HEK293 (cell line): ENCODE results near the gene FHIT.

ENCODE experiments used
- CTCF ChIP-seq: fragments of 450-650 bp; formaldehyde crosslinking; IDR thresholded peaks from 2 replicates; pipeline ENCODE4 v1.5.1; 2016; ENCODE audit warnings: missing biosample characterization, missing genetic modification characterization
- SETDB1 ChIP-seq: IDR thresholded peaks from one replicate; pipeline ENCODE4 v1.6.1; 2017; ENCODE audit warnings: mild to moderate bottlenecking, low read length, moderate library complexity, mixed read lengths; ENCODE audit not compliant: insufficient read length
- ZNF600 ChIP-seq: fragments of 450-650 bp; formaldehyde crosslinking; IDR thresholded peaks from 2 replicates; pipeline ENCODE4 v1.5.1; 2016; ENCODE audit warnings: missing biosample characterization, missing genetic modification characterization
- TF ChIP-seq, protein P1 (sequence below): fragments of 450-650 bp; formaldehyde crosslinking; IDR thresholded peaks from 2 replicates; pipeline ENCODE4 v1.5.1; 2016; ENCODE audit warnings: missing biosample characterization, missing genetic modification characterization

- TF ChIP-seq CTCF (tag by site-specific recombination) (no peak), SETDB1 (no peak), ZNF600 (tag by site-specific recombination) (no peak)
- TF ChIP-seq, protein P1, sequence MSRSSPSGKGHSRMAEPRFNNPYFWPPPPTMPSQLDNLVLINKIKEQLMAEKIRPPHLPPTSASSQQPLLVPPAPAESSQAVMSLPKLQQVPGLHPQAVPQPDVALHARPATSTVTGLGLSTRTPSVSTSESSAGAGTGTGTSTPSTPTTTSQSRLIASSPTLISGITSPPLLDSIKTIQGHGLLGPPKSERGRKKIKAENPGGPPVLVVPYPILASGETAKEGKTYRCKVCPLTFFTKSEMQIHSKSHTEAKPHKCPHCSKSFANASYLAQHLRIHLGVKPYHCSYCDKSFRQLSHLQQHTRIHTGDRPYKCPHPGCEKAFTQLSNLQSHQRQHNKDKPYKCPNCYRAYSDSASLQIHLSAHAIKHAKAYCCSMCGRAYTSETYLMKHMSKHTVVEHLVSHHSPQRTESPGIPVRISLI: no peak
Observed at GRCh38 chr3:59884409-59884808, 1366.8 kb downstream of the FHIT start.
